HepG2 (cell line): ENCODE data around the gene MYL6. TPM values are rescaled to one million over a fixed set of nuclear protein-coding genes. Genes with fewer than 3 reads are reported as not detected.

Source experiments
- ARID4A ChIP-seq: sonication (generic); formaldehyde crosslinking; IDR thresholded peaks from 2 replicates; pipeline ENCODE4 v1.5.0; 2020; ENCODE audit warnings: mild to moderate bottlenecking, missing genetic modification reagents, borderline replicate concordance
- ATF7-NPFF ChIP-seq: sonication (generic); formaldehyde crosslinking; IDR thresholded peaks from 2 replicates; pipeline ENCODE4 v1.8.1; 2023; ENCODE audit warnings: mild to moderate bottlenecking, low read depth, missing genetic modification reagents, moderate library complexity
- GLMP ChIP-seq: sonication (generic); formaldehyde crosslinking; IDR thresholded peaks from 2 replicates; pipeline ENCODE4 v1.9.0; 2021; ENCODE audit warnings: missing genetic modification reagents, mild to moderate bottlenecking, borderline replicate concordance
- GTF2F1 ChIP-seq: fragments of 150-350 bp; IDR thresholded peaks from 2 replicates; pipeline ENCODE4 v1.6.1; 2014; ENCODE audit warnings: low read length
- IKZF4 ChIP-seq: sonication (generic); formaldehyde crosslinking; IDR thresholded peaks from 2 replicates; pipeline ENCODE4 v1.5.1; 2020; ENCODE audit warnings: borderline replicate concordance, mild to moderate bottlenecking, low read depth, missing genetic modification reagents; ENCODE audit errors: not compliant biosample characterization
- RARA ChIP-seq: IDR thresholded peaks from 2 replicates; pipeline ENCODE4 v1.6.1; 2016; ENCODE audit warnings: missing genetic modification reagents, missing compliant biosample characterization
- RBAK ChIP-seq: sonication (generic); formaldehyde crosslinking; IDR thresholded peaks from 2 replicates; pipeline ENCODE4 v1.5.1; 2020; ENCODE audit warnings: mild to moderate bottlenecking, missing genetic modification reagents
- RBM22 ChIP-seq: fragments of 200-400 bp; formaldehyde crosslinking; optimal IDR thresholded peaks from 2 replicates; pipeline ENCODE3; 2017; ENCODE audit warnings: mild to moderate bottlenecking, low read length, moderate library complexity
- RELA ChIP-seq: sonication (generic); formaldehyde crosslinking; IDR thresholded peaks from 2 replicates; pipeline ENCODE4 v1.4.0; 2020; ENCODE audit warnings: missing genetic modification reagents
- TOPORS ChIP-seq: sonication (generic); formaldehyde crosslinking; IDR thresholded peaks from 2 replicates; pipeline ENCODE4 v1.8.0; 2023; ENCODE audit warnings: mild to moderate bottlenecking, missing genetic modification reagents
- U2AF2 ChIP-seq: fragments of 200-400 bp; formaldehyde crosslinking; IDR thresholded peaks from 2 replicates; pipeline ENCODE4 v1.6.1; 2017; ENCODE audit warnings: low read depth, mild to moderate bottlenecking, low read length
- ZKSCAN1 ChIP-seq: fragments of 150-350 bp; IDR thresholded peaks from 2 replicates; pipeline ENCODE4 v1.6.1; 2014; ENCODE audit warnings: low read length
- ZNF580 ChIP-seq: IDR thresholded peaks from 2 replicates; pipeline ENCODE4 v1.6.1; 2016; ENCODE audit warnings: low read depth, borderline replicate concordance
- ZNF704 ChIP-seq: sonication (generic); formaldehyde crosslinking; IDR thresholded peaks from 2 replicates; pipeline ENCODE4 v1.8.1; 2023; ENCODE audit warnings: mild to moderate bottlenecking, inconsistent platforms, moderate library complexity, missing genetic modification reagents, borderline replicate concordance
- ZNF776 ChIP-seq: sonication (generic); formaldehyde crosslinking; IDR thresholded peaks from 2 replicates; pipeline ENCODE4 v1.4.0; 2020; ENCODE audit warnings: mild to moderate bottlenecking, missing genetic modification reagents
- polyA plus RNA-seq, 8 experiments: library from polyadenylated mRNA; depleted of rRNA in 3 of 8; stranded (reverse) in 7 of 8; unstranded in 1 of 8; fragments of >200 nt; fragmentation: Illumina TruSeq in 4 of 8; extraction: Trizol in 4 of 8; gene quantifications; 2 replicates each; pipeline versions ENCODE4 v1.2.1 to v1.2.3, GENCODE V29; 2011 to 2016; ENCODE audit warnings: low read depth in 4 of 8, missing spikeins in 1 of 8, mixed read lengths in 1 of 8; ENCODE audit not compliant: insufficient read depth in 1 of 8
- total RNA-seq, 5 experiments: library from RNA; depleted of rRNA; stranded (reverse); fragments of >200 nt; fragmentation: Illumina TruSeq; extraction: Trizol; gene quantifications; 2 replicates each; pipeline ENCODE4 v1.2.3, GENCODE V29; 2016; ENCODE audit warnings: low read depth in 1 of 5

The MYL6 gene
- total and polyA plus RNA-seq, 2 of the 13 experiments (the other 11 are each of a cell fraction or from before 2014, with no cell fraction given): 1,127 to 1,192 TPM

- TF ChIP-seq IKZF4 (CRISPR knock-in tag) (no peak), U2AF2 (0 out of 2 replicates have a peak, but pooled peaks have one; percentile 69), ARID4A (peak; percentile 99), RELA (CRISPR knock-in tag) (no peak), ZNF776 (CRISPR knock-in tag) (peak; percentile 50; the same call in 1 of the 2 replicates), ZNF704 (no peak), TOPORS (CRISPR knock-in tag) (peak; percentile 78; the same call in 1 of the 2 replicates), ZKSCAN1 (no peak), GTF2F1 (no peak), RBAK (CRISPR knock-in tag) (0 out of 2 replicates have a peak, but pooled peaks have one; percentile 60), RARA (CRISPR knock-in tag) (peak; percentile 39; the same call in 1 of the 2 replicates), GLMP (CRISPR knock-in tag) (no peak), RBM22 (peak; percentile 100), ATF7-NPFF (CRISPR knock-in tag) (peak; percentile 93), ZNF580 (CRISPR knock-in tag) (peak; percentile 89; the same call in 1 of the 2 replicates)
Observed at GRCh38 chr12:56117778-56118687, 40.1 kb upstream of the MYL6 start, which contains the start of gene ZC3H10 (continued).
